Glutamatergic neuron (in vitro differentiated cells): ENCODE measurements around the gene OR5A2. TPM values are rescaled to one million over a fixed set of nuclear protein-coding genes. Genes with fewer than 3 reads are reported as not detected.

ENCODE experiments used
- DNase-seq: peaks from one replicate; pipeline ENCODE4 v3.0.0; 2022
- H3K27ac Mint-ChIP-seq: one replicate; pipeline ENCODE4 v1.8.0; 2020; ENCODE audit warnings: mild to moderate bottlenecking, mixed read lengths, inconsistent platforms; ENCODE audit not compliant: unreplicated experiment
- H3K27me3 Mint-ChIP-seq: one replicate; pipeline ENCODE4 v1.8.0; 2020; ENCODE audit warnings: mild to moderate bottlenecking, moderate library complexity, mixed read lengths, inconsistent platforms; ENCODE audit not compliant: unreplicated experiment
- H3K36me3 Mint-ChIP-seq: one replicate; pipeline ENCODE4 v1.8.0; 2020; ENCODE audit warnings: mild to moderate bottlenecking, mixed read lengths, inconsistent platforms; ENCODE audit not compliant: unreplicated experiment
- H3K4me1 Mint-ChIP-seq: one replicate; pipeline ENCODE4 v1.8.0; 2020; ENCODE audit warnings: mild to moderate bottlenecking, low read depth, mixed read lengths, inconsistent platforms; ENCODE audit not compliant: unreplicated experiment
- H3K4me3 Mint-ChIP-seq: one replicate; pipeline ENCODE4 v1.8.0; 2020; ENCODE audit warnings: mild to moderate bottlenecking, mixed read lengths, inconsistent platforms; ENCODE audit not compliant: unreplicated experiment
- H3K9me3 Mint-ChIP-seq: one replicate; pipeline ENCODE4 v1.8.0; 2020; ENCODE audit warnings: mild to moderate bottlenecking, moderate library complexity, mixed read lengths, inconsistent platforms; ENCODE audit not compliant: unreplicated experiment
- total RNA-seq: library from RNA; stranded (reverse); fragmentation: NEBNext Ultra II Directional; extraction: Animal tissue kit (Norgen Biotek cat#: 25700); gene quantifications from one replicate; pipeline ENCODE4 v1.2.1, GENCODE V29; 2021; ENCODE audit not compliant: unreplicated experiment
- TF ChIP-seq, protein P1 (sequence below): fragments of 200-600 bp; sonication (generic); IDR thresholded peaks from one replicate; pipeline ENCODE4 v1.5.0; 2021; ENCODE audit not compliant: partially characterized antibody, unreplicated experiment

The OR5A2 gene
- total RNA-seq, 1 donor from 2014 or later: not detected

DNA sequence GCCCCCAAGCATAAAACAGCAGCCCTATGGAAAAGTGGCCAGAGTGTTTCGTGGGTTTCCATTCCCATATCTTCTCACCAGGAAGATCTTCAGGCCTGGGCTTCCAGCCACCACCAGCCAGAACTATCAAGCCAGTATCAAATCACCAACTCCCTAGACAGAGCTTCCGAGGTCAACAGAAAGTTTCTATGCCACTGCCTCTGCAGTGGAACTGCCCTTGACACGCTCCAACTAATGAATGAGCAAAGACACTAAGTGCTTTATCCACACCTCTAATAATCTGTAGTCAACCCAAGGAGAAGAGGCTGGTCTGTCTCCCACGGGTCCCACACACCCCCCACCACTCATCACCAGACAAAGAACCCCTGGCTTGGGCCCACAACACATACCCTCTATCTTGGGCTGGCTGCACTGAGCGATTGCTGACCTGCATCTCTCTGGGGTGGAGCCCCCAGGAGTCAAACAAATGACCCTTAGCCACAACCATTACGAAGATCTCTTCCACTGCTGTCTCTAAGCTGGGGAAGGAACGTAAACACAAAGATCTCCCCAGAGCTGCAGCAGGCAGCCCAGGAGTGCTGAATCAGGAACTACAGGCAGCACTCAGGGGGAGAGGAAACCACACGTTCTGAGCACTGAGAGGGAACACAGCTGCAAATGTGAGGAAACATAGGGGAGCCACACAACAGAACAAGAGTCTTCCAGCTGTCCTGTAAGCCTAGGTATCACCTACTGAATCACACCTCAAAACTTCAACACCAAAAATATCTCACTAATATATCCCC lies 57.8 kb downstream of the OR5A2 start:
- H3K27ac Mint-ChIP-seq: no peak overlapping the region
- no peak for DNase-seq
- peaks cover 4% of the 10 kb centered on the region for H3K9me3 Mint-ChIP-seq
- TF ChIP-seq, protein P1, sequence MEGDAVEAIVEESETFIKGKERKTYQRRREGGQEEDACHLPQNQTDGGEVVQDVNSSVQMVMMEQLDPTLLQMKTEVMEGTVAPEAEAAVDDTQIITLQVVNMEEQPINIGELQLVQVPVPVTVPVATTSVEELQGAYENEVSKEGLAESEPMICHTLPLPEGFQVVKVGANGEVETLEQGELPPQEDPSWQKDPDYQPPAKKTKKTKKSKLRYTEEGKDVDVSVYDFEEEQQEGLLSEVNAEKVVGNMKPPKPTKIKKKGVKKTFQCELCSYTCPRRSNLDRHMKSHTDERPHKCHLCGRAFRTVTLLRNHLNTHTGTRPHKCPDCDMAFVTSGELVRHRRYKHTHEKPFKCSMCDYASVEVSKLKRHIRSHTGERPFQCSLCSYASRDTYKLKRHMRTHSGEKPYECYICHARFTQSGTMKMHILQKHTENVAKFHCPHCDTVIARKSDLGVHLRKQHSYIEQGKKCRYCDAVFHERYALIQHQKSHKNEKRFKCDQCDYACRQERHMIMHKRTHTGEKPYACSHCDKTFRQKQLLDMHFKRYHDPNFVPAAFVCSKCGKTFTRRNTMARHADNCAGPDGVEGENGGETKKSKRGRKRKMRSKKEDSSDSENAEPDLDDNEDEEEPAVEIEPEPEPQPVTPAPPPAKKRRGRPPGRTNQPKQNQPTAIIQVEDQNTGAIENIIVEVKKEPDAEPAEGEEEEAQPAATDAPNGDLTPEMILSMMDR: no peak
- peaks cover 2% of the 10 kb centered on the region for H3K27me3 Mint-ChIP-seq
- no peaks in the 10 kb centered on the region for H3K4me1 Mint-ChIP-seq
- no peaks in the 10 kb centered on the region for H3K36me3 Mint-ChIP-seq
- no peak overlapping the region for H3K4me3 Mint-ChIP-seq

Other genes starting within 250 kb of the OR5A2 start
- gene MPEG1, start 213.5 kb downstream of the OR5A2 start, total RNA-seq: not detected
- gene OR5AN1, start 67.5 kb downstream of the OR5A2 start, total RNA-seq: not detected
- gene OR5A1, start 10.1 kb upstream of the OR5A2 start, total RNA-seq: not detected
- gene OR4D6, start 30.5 kb upstream of the OR5A2 start, total RNA-seq: not detected
- not detected for gene OR4D10, start 46.9 kb upstream of the OR5A2 start, total RNA-seq
- gene OR4D11, start 77.2 kb upstream of the OR5A2 start, total RNA-seq: not detected
- not detected for gene OR4D9, start 85.1 kb upstream of the OR5A2 start, total RNA-seq
- 36.0 TPM for gene OSBP, start 189.4 kb upstream of the OR5A2 start, total RNA-seq
- gene PATL1, start 242.6 kb upstream of the OR5A2 start, total RNA-seq: 17.3 TPM